HCT116 (cell line): Measurements from ENCODE around the gene ALOX15.

Source experiments
- CTCF ChIP-seq, 3 experiments: fragments of 200-600 bp in 1 of 3; sonication (generic) in 1 of 3; IDR thresholded peaks in 2 of 3; conservative IDR thresholded peaks in 1 of 3; 2 replicates each; pipeline ENCODE4 v1.5.1; 2012 to 2017; ENCODE audit warnings: low read depth in 2 of 3, low read length in 2 of 3, antibody characterized with exemption in 1 of 3, borderline replicate concordance in 1 of 3, control low read depth in 1 of 3, mild to moderate bottlenecking in 1 of 3, mixed read lengths in 1 of 3, mixed run types in 1 of 3, moderate library complexity in 1 of 3; ENCODE audit not compliant: insufficient read depth in 1 of 3
- EZH2 ChIP-seq: fragments of 200-600 bp; sonication (generic); IDR thresholded peaks from 2 replicates; pipeline ENCODE4 v1.6.1; 2017; ENCODE audit warnings: antibody characterized with exemption, mixed run types

GRCh38 chr17:4607773-4608187 lies 33.7 kb downstream of the ALOX15 start:
- no peak for TF ChIP-seq CTCF (IDR thresholded peaks at IDR 0.05 in 2 of 3, conservative IDR thresholded peaks at IDR 0.05 in 1 of 3; ENCODE audit: borderline replicate concordance in 1 of 3, insufficient read depth in 1 of 3, low read depth in 2 of 3, low read length in 2 of 3)
- no peak for TF ChIP-seq EZH2
